IPS-NIHi7 (cell line): ENCODE results near the gene MCHR2.
"Not testable (repeated sequence)": the region's sequence is repeated elsewhere in the genome, so short reads cannot be mapped to it uniquely, and the experiment has no call there.

ENCODE experiments used
- DNase-seq: peaks from one replicate; pipeline ENCODE4 v3.0.0; 2012; ENCODE audit warnings: mixed read lengths; ENCODE audit errors: extremely low spot score

MCHR2 gene

DNA sequence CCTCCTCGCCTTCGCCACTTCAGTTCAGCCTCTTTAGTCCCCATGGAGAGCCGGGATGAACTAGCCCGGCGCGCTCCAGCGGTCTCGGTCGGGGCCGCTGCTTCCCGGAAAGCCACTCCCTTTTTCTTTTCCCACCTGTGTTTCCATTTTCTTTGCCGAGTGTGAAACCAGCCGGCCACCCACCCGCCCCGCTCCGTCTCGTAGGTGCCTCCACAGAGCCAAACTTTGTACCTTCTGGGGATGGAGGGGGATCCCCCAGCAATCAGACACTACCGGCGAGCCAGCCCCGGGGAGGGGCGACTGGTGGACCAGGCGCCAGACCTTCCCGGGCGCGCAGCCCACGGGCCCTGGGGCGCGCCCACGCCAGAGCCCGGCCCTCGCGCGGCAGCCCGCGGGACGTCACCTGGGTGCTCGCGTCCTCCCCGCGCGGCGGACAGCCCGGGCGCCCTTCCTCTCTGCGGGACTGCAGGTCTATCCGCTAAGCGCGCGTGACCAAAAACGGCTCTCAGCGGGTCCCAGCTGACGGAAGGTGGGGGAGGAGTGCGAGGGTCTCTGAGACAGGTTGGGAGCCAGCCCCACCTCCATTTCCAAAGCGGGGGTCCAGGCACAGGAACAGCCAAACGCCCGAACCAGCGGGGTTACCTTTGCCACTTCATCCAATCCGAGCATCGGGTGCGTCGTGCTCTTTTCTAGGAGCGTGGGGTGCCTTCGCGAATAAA, at the start of gene MCHR2:
TSS of gene MCHR2 (minus strand) at position 691 of the 719 bp plus-strand sequence. CDS start 38,076 bp downstream, outside the sequence.
- DNase-seq = peak; percentile 54

DNA sequence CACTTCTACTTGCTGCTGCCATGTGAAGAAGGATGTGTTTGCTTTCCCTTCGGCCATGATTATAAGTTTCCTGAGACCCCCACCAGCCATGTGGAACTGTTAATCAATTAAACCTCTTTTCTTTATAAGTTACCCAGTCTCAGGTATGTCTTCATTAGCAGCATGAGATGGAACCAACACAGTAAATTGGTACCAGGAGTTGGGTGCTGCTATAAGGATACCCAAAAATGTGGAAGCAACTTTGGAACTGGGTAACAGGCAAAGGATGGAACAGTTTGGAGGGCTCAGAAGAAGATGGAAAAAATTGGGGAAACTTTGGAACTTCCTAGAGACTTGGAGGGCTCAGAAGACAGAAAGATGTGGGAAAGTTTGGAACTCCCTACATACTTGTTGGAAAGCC, 44.5 kb upstream of the MCHR2 start:
- DNase-seq = not testable (repeated sequence)

- DNase-seq = no peak
Observed at GRCh38 chr6:100035873-100036653, 42.0 kb upstream of the MCHR2 start.

DNA sequence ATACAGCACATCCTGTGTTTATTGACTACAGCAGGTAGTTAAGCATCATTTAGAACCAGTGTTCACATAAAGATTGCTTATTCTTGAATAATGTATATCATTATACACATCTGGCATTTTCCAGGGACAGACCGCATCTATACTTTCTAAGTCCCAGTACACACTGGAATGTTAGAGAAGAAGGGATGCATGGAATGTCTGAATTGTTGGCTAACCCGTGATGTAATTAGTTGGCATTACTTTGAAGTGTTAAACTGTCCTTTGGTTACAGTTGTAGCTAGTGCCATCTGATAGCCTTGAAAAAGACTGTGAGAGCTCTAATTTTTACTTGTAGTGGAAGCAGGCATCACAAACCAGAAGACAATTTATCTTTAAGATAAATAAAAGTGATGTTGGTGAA, 29.8 kb upstream of the MCHR2 start:
- DNase-seq = no peak

- no peak for DNase-seq
Observed at GRCh38 chr6:100022847-100023246, 28.8 kb upstream of the MCHR2 start.

GRCh38 chr6:100008857-100009256, 14.8 kb upstream of the MCHR2 start:
- no peak for DNase-seq

GRCh38 chr6:100001915-100002388, 7.9 kb upstream of the MCHR2 start:
- DNase-seq = peak; percentile 70

- DNase-seq = no peak
Observed at GRCh38 chr6:99997141-99997540, 3.1 kb upstream of the MCHR2 start.

DNA sequence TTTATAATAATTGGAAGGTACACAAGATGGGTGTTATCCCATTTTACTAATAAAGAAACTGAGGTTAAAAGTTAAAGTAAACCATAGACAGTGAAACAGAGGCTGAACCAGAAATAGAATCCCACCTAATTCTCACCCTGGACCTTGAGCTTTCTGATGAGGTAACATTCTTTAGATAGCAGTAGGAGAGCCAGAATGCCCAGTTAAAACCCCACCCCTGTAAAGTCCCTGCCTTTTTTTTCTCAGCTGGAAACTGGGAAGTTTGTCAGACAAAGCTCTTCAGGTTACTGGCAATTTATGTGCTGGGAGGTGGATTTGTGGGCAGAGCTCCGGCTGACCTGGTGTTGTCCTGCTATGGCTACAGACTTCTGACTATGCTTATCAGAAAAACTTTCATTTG, 1.9 kb upstream of the MCHR2 start:
- no peak for DNase-seq

GRCh38 chr6:99993146-99993532, 884 bp downstream of the MCHR2 start:
- DNase-seq = no peak

DNA sequence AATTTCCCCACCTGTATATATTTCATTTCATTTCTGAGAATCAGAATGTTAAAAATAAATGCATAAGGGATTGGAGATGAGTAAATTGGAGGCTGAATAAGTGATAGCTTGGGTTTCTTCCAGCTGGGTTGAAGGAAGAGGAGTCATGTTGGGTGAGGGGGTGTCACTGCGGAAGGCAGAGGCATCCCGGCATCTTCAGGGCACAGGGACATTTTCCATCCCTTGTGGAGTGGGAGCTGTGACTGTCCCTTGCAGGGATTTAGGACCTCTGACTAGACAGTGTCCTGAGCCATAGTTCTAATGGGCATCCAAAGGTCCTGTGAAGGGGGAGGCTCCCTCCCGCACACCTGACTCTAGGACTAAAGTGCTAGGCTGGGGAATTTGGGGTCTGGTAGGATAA, 2.1 kb downstream of the MCHR2 start:
- DNase-seq = no peak

DNA sequence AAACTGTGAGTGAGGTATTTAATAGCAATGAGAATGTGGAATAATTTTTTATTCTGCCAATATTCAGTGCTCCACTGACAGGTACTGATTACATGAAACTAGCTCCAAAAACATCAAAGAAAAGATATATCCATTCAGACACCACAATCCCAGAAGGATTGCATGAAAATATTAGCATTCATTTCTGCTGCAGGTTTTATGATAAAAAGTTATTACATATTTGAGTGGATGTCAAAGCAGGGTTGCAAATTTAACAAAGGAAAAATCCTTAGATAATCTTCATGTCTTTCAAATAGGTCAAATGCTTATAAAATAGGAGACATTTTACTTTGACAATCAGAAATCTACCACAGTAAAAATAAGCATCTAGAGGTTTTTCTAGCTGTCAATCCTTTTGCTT, 13.3 kb downstream of the MCHR2 start:
- no peak for DNase-seq

GRCh38 chr6:99979953-99980352, 14.1 kb downstream of the MCHR2 start:
- no peak for DNase-seq

DNA sequence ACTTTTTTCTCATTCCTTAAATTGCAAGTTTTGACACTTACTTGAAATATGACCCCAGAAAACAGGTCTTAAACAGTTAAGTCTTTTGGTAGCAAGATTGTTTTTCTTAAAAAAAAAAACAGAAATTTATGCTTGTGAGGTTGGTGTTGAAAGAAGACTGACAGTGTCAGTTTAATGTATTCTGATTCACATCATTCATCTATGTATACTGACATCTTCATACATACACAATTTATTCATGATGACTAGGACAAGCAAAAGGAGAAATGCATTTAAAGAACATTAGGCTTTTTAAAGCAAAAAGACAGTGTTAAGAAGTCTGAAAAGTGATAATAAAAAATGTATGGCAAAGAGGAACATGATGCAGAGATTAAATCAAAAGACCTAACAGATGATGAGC, 27.0 kb downstream of the MCHR2 start:
- no peak for DNase-seq

DNA sequence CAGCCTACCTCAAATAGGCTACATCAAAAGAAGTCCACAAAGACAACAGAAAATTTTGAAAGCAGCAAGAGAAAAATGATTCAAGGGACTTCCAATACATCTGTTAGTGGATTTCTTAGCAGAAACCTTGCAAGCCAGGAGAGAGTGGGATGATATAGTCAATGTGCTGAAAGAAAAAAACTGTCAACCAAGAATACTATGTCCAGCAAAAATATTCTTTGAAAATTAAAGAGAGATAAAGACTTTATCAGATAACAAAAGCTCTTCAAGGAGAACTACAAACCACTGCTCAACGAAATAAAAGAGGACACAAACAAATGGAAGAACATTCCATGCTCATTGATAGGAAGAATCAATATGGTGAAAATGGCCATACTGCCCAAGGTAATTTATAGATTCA, 34.0 kb downstream of the MCHR2 start:
- no peak for DNase-seq

DNA sequence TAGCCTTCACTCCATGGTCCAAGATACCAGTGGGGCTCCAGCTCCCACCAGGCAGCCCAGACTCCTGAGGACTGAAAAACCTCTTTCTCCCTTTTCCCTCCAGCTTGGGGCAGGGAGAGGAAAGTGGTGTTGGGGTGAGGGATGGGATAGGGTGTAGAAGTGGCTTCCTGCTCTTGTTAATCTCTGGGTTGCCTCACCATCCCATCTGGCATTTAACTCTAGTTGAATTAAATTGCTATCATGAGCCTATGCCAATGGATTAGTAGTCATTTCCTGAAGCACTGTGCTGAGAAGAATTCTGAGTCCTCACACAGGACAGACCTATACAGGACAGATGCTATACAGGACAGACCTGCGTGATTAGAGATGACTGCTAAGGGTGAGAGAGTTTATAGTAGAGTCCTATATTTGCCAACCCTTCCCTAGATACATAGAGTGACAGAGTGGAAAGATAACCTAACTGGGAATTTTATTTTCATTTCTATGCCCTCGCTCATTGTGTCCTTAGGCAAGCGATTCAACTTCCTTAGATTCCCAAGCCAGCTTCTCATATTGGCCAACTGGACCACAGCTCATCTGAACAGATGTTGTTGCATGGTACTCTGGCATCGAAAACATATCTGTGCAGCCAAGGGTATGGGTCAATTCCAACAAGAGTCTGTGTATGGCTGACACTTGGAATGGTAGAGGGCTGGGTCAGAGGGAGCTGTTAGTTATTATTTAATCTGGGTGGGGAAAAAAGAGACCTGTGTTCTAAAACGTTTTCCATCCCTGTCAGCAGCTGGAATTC, 42.8 kb downstream of the MCHR2 start:
- no peak for DNase-seq

- DNase-seq = no peak
Observed at GRCh38 chr6:99946005-99946404, 48.0 kb downstream of the MCHR2 start.

- DNase-seq = no peak
Observed at GRCh38 chr6:99943846-99944245, 50.2 kb downstream of the MCHR2 start.

DNA sequence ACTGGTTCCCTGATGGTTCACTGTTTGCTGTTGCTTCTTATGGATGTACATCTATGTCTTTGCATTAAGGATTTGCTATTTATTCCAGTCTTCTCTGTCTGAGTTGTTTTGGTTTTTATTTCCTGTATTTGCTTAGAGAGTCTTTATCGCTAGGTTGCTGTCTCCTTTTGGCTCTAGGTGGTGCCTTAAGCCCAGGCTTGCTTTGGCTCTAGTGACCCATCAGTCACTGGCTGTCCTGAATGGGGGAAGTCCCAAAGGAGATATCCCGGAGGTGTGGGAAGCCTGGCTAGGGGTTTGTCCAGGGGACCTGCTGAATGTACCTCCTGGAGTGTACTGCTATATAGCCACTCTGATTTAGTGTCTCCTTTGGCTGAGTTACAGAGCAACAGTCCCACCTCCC, 53.4 kb downstream of the MCHR2 start:
- DNase-seq = no peak

DNA sequence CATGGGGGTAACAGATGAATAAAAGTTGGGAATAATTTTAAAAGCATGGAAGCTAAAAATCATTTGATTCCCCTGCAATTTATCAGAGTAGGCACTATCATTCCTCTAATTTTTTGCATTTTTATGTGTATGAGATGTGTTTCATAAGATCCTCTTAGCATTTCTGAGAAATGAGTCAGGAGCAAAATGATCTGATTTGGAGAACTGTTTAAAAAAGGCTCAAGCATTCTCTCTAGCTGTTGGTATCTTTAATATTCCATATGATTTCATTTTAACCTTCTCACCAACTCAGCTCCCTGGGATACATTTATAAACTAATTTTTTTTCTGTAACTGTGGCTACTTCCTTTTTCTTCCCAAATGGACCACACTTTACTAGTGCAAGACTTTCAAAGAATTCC, 60.9 kb downstream of the MCHR2 start:
- DNase-seq = no peak

GRCh38 chr6:99912657-99913056, 81.4 kb downstream of the MCHR2 start:
- DNase-seq = no peak
